Calu3 (cell line): Measurements from ENCODE around the gene NT5C3A. TPM values are rescaled to one million over a fixed set of nuclear protein-coding genes. Genes with fewer than 3 reads are reported as not detected.
"Not testable (repeated sequence)": the region's sequence is repeated elsewhere in the genome, so short reads cannot be mapped to it uniquely, and the experiment has no call there.

Experiments used
- BruUV-seq: library from RNA; stranded (reverse); fragments of 400-500 nt; replicated peaks from 2 replicates; lab custom pipeline; 2021; lab: Mats Ljungman, UMichigan
- CTCF ChIA-PET: fragments of 300-600 bp; sonication (Branson Sonifier 250); formaldehyde crosslinking; loops from one replicate; lab custom pipeline; 2022; ENCODE audit warnings: antibody characterized with exemption; lab: Charles Lee
- DNase-seq: peaks from one replicate; pipeline ENCODE4 v3.0.0; 2022
- H3K27ac Mint-ChIP-seq: one replicate; pipeline ENCODE4 v1.8.0; 2022; ENCODE audit warnings: mixed read lengths; ENCODE audit not compliant: unreplicated experiment
- H3K27me3 Mint-ChIP-seq: one replicate; pipeline ENCODE4 v1.8.0; 2022; ENCODE audit warnings: mixed read lengths; ENCODE audit not compliant: unreplicated experiment
- H3K36me3 Mint-ChIP-seq: one replicate; pipeline ENCODE4 v1.8.0; 2022; ENCODE audit warnings: mild to moderate bottlenecking, moderate library complexity, mixed read lengths; ENCODE audit not compliant: insufficient read depth, unreplicated experiment
- H3K4me1 Mint-ChIP-seq: one replicate; pipeline ENCODE4 v1.8.0; 2022; ENCODE audit warnings: mild to moderate bottlenecking, low read depth, mixed read lengths; ENCODE audit not compliant: unreplicated experiment
- H3K4me3 Mint-ChIP-seq: one replicate; pipeline ENCODE4 v1.8.0; 2022; ENCODE audit warnings: mild to moderate bottlenecking, low read depth, moderate library complexity, mixed read lengths; ENCODE audit not compliant: unreplicated experiment
- H3K9me3 Mint-ChIP-seq: one replicate; pipeline ENCODE4 v1.8.0; 2022; ENCODE audit warnings: low read depth, mixed read lengths; ENCODE audit not compliant: unreplicated experiment
- intact Hi-C: fragments of 100-400 bp; cut with micrococcal nuclease; formaldehyde crosslinking; loops from one replicate; pipeline ENCODE4 v1.10.0; 2022; ENCODE audit not compliant: unreplicated experiment
- total RNA-seq: library from RNA; stranded (reverse); gene quantifications from 2 replicates; pipeline ENCODE4 v1.2.3, GENCODE V29; 2022
- TF ChIP-seq, protein P1 (sequence below): fragments of 200-600 bp; IDR thresholded peaks from one replicate; pipeline ENCODE4 v1.8.0; 2022; ENCODE audit warnings: antibody characterized with exemption; ENCODE audit not compliant: unreplicated experiment

Gene NT5C3A
- total RNA-seq, 1 experiment from 2014 or later: 77.7 TPM

DNA sequence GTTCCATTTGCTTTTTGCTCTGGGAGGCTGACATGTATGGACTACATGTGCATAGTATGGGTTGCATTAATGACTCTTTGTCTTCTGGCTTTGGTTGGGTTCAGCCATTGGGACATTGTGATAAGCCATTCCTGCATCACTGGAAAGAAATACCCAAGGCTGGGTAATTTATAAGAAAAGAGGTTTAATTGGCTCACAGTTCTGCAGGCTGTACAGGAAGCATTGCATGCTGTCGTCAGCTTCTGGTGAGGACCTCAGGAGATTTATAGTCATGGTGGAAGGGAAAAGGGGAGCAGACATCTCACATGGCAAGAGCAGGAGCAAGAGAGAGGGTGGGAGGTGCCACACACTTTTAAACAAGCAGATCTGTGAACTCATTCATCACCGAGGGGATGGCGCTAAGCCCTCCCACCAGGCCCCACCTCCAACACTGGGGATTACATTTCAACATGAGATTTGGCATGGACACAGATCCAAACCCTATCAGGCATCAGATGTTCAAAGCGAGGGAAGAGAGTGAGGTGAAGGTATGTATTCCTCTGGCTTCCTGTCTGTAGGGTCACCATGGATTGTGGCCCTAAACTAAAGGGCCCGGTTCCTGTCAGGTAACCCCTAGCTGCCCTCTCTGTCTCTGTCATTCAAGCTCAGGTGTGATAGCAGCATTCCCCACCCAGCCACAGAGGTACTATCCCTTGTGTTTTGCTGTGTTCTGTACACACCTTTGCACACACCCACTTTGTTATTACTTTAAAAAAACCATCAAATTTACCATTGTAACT lies 95.9 kb downstream of the NT5C3A start:
- peaks cover 33% of the 10 kb centered on the region for H3K4me1 Mint-ChIP-seq
- H3K36me3 Mint-ChIP-seq, intact Hi-C loops, BruUV-seq, H3K27ac Mint-ChIP-seq, DNase-seq, H3K4me3 Mint-ChIP-seq, CTCF ChIA-PET, H3K9me3 Mint-ChIP-seq, H3K27me3 Mint-ChIP-seq: not testable (repeated sequence)

DNA sequence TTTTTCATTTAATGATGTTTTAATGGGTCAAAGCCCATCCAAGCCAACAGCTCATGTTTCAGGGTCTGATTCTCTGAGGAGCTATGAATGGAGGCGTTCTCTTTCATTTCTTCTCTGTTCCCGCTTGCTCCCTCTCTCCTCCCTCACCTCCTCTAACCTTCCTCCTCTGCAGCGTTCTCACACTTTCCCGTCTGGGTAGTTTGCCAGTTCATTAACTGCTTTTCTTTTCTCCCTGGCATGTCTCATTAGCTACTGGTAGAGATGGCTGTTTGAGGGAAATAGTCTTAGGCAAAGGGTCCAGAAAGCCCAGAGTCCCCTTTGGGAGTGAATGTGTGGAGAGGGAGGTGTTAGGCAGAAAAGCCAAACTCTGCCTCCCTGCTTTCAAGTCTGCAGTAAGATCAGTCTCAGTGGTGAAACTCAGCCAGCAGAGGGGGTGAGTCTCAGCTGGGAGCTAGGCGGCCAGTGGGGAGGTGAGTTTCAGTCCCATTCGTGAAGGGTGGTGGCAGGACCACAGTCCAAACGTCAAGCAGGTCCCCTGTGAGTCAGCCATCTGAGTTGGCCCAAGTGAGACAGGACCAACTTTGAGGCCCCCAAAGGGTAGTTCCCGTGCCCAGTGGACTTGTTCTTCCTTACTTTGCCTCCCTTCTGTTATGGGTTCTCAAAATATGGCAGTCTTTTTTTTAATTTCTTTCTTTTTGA lies 98.0 kb downstream of the NT5C3A start:
- CTCF ChIA-PET: interaction anchor here (0.7 to 0.9 kb wide), 2 partner anchors 8 to 76 kb away, joined by 3 read pairs; no protein-coding TSS in a partner anchor

More for the DNA sequence above, 98.0 kb downstream of the NT5C3A start:
- not testable (repeated sequence) for BruUV-seq, H3K9me3 Mint-ChIP-seq, H3K4me3 Mint-ChIP-seq, H3K36me3 Mint-ChIP-seq, H3K27me3 Mint-ChIP-seq
- H3K27ac Mint-ChIP-seq: peak overlapping the region; percentile 14
- peaks cover 27% of the 10 kb centered on the region for H3K4me1 Mint-ChIP-seq
- peak; percentile 28 for DNase-seq
- intact Hi-C loops: loop anchor here (2.0 kb wide), 1 partner anchor 142 kb away; no protein-coding TSS in a partner anchor
- TF ChIP-seq, protein P1, sequence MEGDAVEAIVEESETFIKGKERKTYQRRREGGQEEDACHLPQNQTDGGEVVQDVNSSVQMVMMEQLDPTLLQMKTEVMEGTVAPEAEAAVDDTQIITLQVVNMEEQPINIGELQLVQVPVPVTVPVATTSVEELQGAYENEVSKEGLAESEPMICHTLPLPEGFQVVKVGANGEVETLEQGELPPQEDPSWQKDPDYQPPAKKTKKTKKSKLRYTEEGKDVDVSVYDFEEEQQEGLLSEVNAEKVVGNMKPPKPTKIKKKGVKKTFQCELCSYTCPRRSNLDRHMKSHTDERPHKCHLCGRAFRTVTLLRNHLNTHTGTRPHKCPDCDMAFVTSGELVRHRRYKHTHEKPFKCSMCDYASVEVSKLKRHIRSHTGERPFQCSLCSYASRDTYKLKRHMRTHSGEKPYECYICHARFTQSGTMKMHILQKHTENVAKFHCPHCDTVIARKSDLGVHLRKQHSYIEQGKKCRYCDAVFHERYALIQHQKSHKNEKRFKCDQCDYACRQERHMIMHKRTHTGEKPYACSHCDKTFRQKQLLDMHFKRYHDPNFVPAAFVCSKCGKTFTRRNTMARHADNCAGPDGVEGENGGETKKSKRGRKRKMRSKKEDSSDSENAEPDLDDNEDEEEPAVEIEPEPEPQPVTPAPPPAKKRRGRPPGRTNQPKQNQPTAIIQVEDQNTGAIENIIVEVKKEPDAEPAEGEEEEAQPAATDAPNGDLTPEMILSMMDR: peak; percentile 39

Other genes starting within 250 kb of the NT5C3A start
- gene KBTBD2, start 171.0 kb downstream of the NT5C3A start, total RNA-seq: 54.2 and 58.7 TPM in 2 replicates
- gene FKBP9, start 105.3 kb downstream of the NT5C3A start, total RNA-seq: 124 and 160 TPM in 2 replicates
- 30.9 and 37.2 TPM in 2 replicates for gene RP9, start 46.6 kb upstream of the NT5C3A start, total RNA-seq
- 9.4 and 13.0 TPM in 2 replicates for gene BBS9, start 66.8 kb upstream of the NT5C3A start, total RNA-seq